ENCODE results near the gene RPGRIP1L.

GRCh38 chr16:53715023-53715384, 11.3 kb upstream of the RPGRIP1L start:
- TF ChIP-seq POLR2A (IDR thresholded peaks at IDR 0.05) = no peak
- TF ChIP-seq CTCF (IDR thresholded peaks at IDR 0.05 in 4 of 5, conservative IDR thresholded peaks at IDR 0.05 in 1 of 5) = no peak

Measured in gastrocnemius medialis (tissue), 4 donors.